RWPE2 (cell line): ENCODE measurements around the gene SUGCT.
"Not testable (repeated sequence)": the region's sequence is repeated elsewhere in the genome, so short reads cannot be mapped to it uniquely, and the experiment has no call there.

Experiments used
- ATAC-seq: fragments of 200-7000 bp; cut with Tn5 transposase; 3 replicates; pipeline ENCODE4 v1.9.1; 2021; ENCODE audit warnings: low read depth
- DNase-seq: peaks from one replicate; pipeline ENCODE4 v3.0.0-alpha.2; 2020; ENCODE audit warnings: low spot score
- H3K27ac ChIP-seq: fragments of 450-650 bp; 2 replicates; pipeline ENCODE4 v1.5.1; 2017; ENCODE audit warnings: mild to moderate bottlenecking; ENCODE audit not compliant: poor library complexity, severe bottlenecking
- H3K27me3 ChIP-seq: fragments of 250-450 bp; sonication (Bioruptor Pico); 2 replicates; pipeline ENCODE4 v1.5.1; 2021; ENCODE audit warnings: mild to moderate bottlenecking, moderate library complexity; ENCODE audit not compliant: insufficient read depth, poor library complexity, severe bottlenecking
- H3K36me3 ChIP-seq: fragments of 250-450 bp; sonication (Bioruptor Pico); 2 replicates; pipeline ENCODE4 v1.5.1; 2020; ENCODE audit warnings: low read depth, mild to moderate bottlenecking, moderate library complexity
- H3K4me1 ChIP-seq: fragments of 250-450 bp; sonication (Bioruptor Pico); 2 replicates; pipeline ENCODE4 v1.5.1; 2021; ENCODE audit warnings: mild to moderate bottlenecking, moderate library complexity; ENCODE audit not compliant: insufficient read depth, poor library complexity, severe bottlenecking
- H3K4me3 ChIP-seq: fragments of 250-450 bp; sonication (Bioruptor Pico); 2 replicates; pipeline ENCODE4 v1.5.1; 2021; ENCODE audit warnings: mild to moderate bottlenecking, moderate library complexity; ENCODE audit not compliant: severe bottlenecking
- H3K9me3 ChIP-seq: fragments of 250-450 bp; sonication (Bioruptor Pico); 2 replicates; pipeline ENCODE4 v1.5.1; 2021; ENCODE audit warnings: mild to moderate bottlenecking, moderate library complexity; ENCODE audit not compliant: severe bottlenecking
- CTCF ChIP-seq: fragments of 450-650 bp; IDR thresholded peaks from one replicate; pipeline ENCODE4 v1.5.1; 2017; ENCODE audit warnings: mild to moderate bottlenecking, moderate library complexity; ENCODE audit not compliant: poor library complexity, severe bottlenecking

Gene SUGCT

DNA sequence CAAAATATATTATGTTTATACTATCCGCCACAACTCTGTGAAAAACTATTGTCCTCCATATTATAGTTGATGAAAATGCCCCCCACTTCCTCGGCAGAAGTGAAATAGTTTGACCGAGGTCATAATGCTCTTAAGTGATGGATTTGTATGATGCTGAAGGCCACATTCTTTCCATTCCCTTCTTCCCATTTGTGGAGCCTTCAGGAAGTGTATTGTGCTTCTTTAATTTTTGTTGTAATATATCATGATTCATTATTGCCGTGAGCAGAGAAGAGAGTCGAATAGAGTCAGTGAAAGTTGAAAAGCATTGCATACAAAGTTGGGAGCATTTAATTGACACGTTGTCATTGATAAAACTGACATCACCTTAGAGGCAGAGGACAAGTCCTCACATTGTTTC lies 460.3 kb downstream of the SUGCT start:
- no peak for DNase-seq
- ATAC-seq = no peak
- Histone ChIP-seq H3K27me3 (no peaks in the 10 kb centered on the region), H3K27ac (no peak overlapping the region), H3K4me3 (no peak overlapping the region), H3K4me1 (no peaks in the 10 kb centered on the region), H3K36me3 (no peaks in the 10 kb centered on the region), H3K9me3 (no peaks in the 10 kb centered on the region)
- no peak for TF ChIP-seq CTCF

- DNase-seq = no peak
- Histone ChIP-seq H3K4me3 (no peak overlapping the region), H3K36me3 (no peaks in the 10 kb centered on the region), H3K27me3 (no peaks in the 10 kb centered on the region), H3K9me3 (no peaks in the 10 kb centered on the region), H3K4me1 (no peaks in the 10 kb centered on the region), H3K27ac (no peak overlapping the region)
- TF ChIP-seq CTCF = no peak
- ATAC-seq = no peak
Observed at GRCh38 chr7:40595832-40596231, 461.0 kb downstream of the SUGCT start.

DNA sequence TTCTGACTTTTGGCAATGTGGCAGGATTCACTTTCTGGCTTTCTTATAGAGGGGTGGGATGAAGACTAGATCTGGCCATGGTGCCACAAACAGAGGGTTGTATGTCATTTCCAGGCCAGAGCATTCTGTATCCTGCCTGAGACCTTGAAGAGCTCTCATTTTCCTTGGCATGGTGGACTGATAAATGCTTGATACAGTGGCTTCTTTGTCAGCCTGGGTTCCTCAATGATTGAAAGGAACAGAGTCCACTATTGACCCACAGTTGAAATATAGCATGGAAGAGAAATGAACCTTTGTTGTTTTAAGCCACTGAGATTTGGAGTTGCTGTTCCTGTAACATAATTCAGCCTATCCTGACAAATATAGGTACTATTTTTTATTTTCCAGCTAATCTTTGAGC lies 462.7 kb downstream of the SUGCT start:
- TF ChIP-seq CTCF = no peak
- Histone ChIP-seq H3K27ac (no peak overlapping the region), H3K36me3 (no peaks in the 10 kb centered on the region), H3K4me1 (no peaks in the 10 kb centered on the region), H3K9me3 (no peaks in the 10 kb centered on the region), H3K4me3 (no peak overlapping the region), H3K27me3 (no peaks in the 10 kb centered on the region)
- ATAC-seq (no peak), DNase-seq (no peak)

DNA sequence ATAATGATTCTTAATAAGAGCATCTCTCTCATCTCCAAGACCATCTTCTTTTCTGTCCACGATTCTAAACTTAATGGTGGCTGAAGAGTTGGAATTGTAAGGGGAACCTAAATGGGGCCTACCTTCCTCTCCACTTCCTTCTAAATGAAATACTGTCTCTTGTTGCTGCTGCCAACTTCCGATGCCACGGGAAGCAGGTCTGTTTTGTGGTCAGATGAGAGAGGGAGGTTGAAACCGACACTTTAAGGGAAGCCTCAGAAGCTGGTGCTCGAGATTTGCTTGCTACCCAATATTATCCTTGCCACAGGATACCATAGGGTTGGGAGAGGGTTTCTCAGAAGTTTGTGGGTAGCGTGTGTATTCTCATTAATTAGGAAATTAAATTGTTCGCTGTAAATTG lies 464.1 kb downstream of the SUGCT start:
- Histone ChIP-seq H3K27me3 (no peaks in the 10 kb centered on the region), H3K4me1 (no peaks in the 10 kb centered on the region), H3K27ac (no peak overlapping the region), H3K9me3 (no peaks in the 10 kb centered on the region), H3K36me3 (no peaks in the 10 kb centered on the region), H3K4me3 (no peak overlapping the region)
- no peak for TF ChIP-seq CTCF
- ATAC-seq (no peak), DNase-seq (no peak)

DNA sequence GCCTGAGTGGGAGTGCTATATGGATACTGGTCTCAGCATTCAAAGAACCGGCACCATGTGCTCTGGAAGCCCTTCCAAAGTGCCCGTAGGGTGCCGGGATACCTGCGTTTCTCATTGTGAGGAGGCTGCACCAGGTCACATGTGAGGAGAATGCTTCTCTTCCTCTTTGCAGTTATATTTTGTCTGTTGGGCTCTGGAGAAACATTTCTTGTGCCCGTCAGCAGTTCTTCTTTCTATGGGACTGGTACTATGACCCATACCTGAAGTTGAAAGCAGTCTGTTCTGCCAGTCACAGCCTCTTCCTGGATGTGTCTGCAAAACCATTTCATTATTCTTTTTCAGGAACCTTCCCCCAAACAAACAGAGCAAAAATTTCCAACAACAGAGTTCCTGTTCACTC lies 465.0 kb downstream of the SUGCT start:
- Histone ChIP-seq H3K9me3 (no peaks in the 10 kb centered on the region), H3K27ac (no peak overlapping the region), H3K36me3 (no peaks in the 10 kb centered on the region), H3K4me3 (no peak overlapping the region), H3K4me1 (no peaks in the 10 kb centered on the region), H3K27me3 (no peaks in the 10 kb centered on the region)
- TF ChIP-seq CTCF = no peak
- ATAC-seq = no peak
- no peak for DNase-seq

- H3K27ac ChIP-seq, H3K27me3 ChIP-seq, H3K4me3 ChIP-seq, H3K9me3 ChIP-seq, DNase-seq, ATAC-seq, H3K36me3 ChIP-seq, H3K4me1 ChIP-seq: not testable (repeated sequence)
Observed at GRCh38 chr7:40602351-40602750, 467.5 kb downstream of the SUGCT start.
